Measurements from ENCODE around the gene FLNB. TPM values are rescaled to one million over a fixed set of nuclear protein-coding genes. Genes with fewer than 3 reads are reported as not detected.
A peak's percentile ranks its signal among the peaks of the same experiment; 100 is the strongest.

The FLNB gene
- total RNA-seq, 1 donor from 2014 or later, result 216 TPM

GRCh38 chr3:58148049-58148448, 139.8 kb downstream of the FLNB start:
- Mint-ChIP-seq H3K9me3 (ENCODE audit: unreplicated experiment) (no peaks in the 10 kb centered on the region), H3K27ac (ENCODE audit: unreplicated experiment) (no peak overlapping the region), H3K4me3 (ENCODE audit: unreplicated experiment) (peak overlapping the region; percentile 51), H3K4me1 (ENCODE audit: unreplicated experiment) (no peaks in the 10 kb centered on the region), H3K27me3 (ENCODE audit: unreplicated experiment) (peaks cover 2% of the 10 kb centered on the region), H3K36me3 (ENCODE audit: low read depth, unreplicated experiment) (peaks cover 73% of the 10 kb centered on the region)
- no peak for DNase-seq (ENCODE audit: low spot score)
- TF ChIP-seq CTCF (IDR thresholded peaks at IDR 0.05; ENCODE audit: unreplicated experiment), result no peak

- peaks cover 2% of the 10 kb centered on the region for H3K27me3 Mint-ChIP-seq (ENCODE audit: unreplicated experiment)
- TF ChIP-seq CTCF (IDR thresholded peaks at IDR 0.05; ENCODE audit: unreplicated experiment), result no peak
- no peaks in the 10 kb centered on the region for H3K4me1 Mint-ChIP-seq (ENCODE audit: unreplicated experiment)
These were observed 142.0 kb downstream of the FLNB start for GRCh38 chr3:58150130-58150809.

GRCh38 chr3:58150810-58151199, 142.6 kb downstream of the FLNB start:
- peaks cover 65% of the 10 kb centered on the region for H3K36me3 Mint-ChIP-seq (ENCODE audit: low read depth, unreplicated experiment)

More at GRCh38 chr3:58150130-58150809, 142.0 kb downstream of the FLNB start:
- Mint-ChIP-seq H3K9me3 (ENCODE audit: unreplicated experiment) (no peaks in the 10 kb centered on the region), H3K36me3 (ENCODE audit: low read depth, unreplicated experiment) (peaks cover 66% of the 10 kb centered on the region), H3K27ac (ENCODE audit: unreplicated experiment) (no peak overlapping the region), H3K4me3 (ENCODE audit: unreplicated experiment) (peak overlapping the region; percentile 47)
- no peak for DNase-seq (ENCODE audit: low spot score)

GRCh38 chr3:58151637-58152036, 143.4 kb downstream of the FLNB start:
- H3K36me3 Mint-ChIP-seq (ENCODE audit: low read depth, unreplicated experiment), result peaks cover 57% of the 10 kb centered on the region
- H3K4me3 Mint-ChIP-seq (ENCODE audit: unreplicated experiment), result peak overlapping the region; percentile 43
- no peak for TF ChIP-seq CTCF (IDR thresholded peaks at IDR 0.05; ENCODE audit: unreplicated experiment)
- DNase-seq (ENCODE audit: low spot score), result no peak
- H3K9me3 Mint-ChIP-seq (ENCODE audit: unreplicated experiment), result no peaks in the 10 kb centered on the region
- H3K27ac Mint-ChIP-seq (ENCODE audit: unreplicated experiment), result no peak overlapping the region
- H3K27me3 Mint-ChIP-seq (ENCODE audit: unreplicated experiment), result peaks cover 2% of the 10 kb centered on the region
- H3K4me1 Mint-ChIP-seq (ENCODE audit: unreplicated experiment), result no peaks in the 10 kb centered on the region

More at GRCh38 chr3:58150810-58151199, 142.6 kb downstream of the FLNB start:
- H3K4me1 Mint-ChIP-seq (ENCODE audit: unreplicated experiment), result no peaks in the 10 kb centered on the region
- H3K4me3 Mint-ChIP-seq (ENCODE audit: unreplicated experiment), result no peak overlapping the region
- H3K27ac Mint-ChIP-seq (ENCODE audit: unreplicated experiment), result no peak overlapping the region
- no peaks in the 10 kb centered on the region for H3K9me3 Mint-ChIP-seq (ENCODE audit: unreplicated experiment)
- no peak for TF ChIP-seq CTCF (IDR thresholded peaks at IDR 0.05; ENCODE audit: unreplicated experiment)
- DNase-seq (ENCODE audit: low spot score), result no peak
- peaks cover 2% of the 10 kb centered on the region for H3K27me3 Mint-ChIP-seq (ENCODE audit: unreplicated experiment)

- H3K4me3 Mint-ChIP-seq (ENCODE audit: unreplicated experiment), result peak overlapping the region; percentile 43
- peaks cover 2% of the 10 kb centered on the region for H3K27me3 Mint-ChIP-seq (ENCODE audit: unreplicated experiment)
- TF ChIP-seq CTCF (IDR thresholded peaks at IDR 0.05; ENCODE audit: unreplicated experiment), result no peak
- no peak overlapping the region for H3K27ac Mint-ChIP-seq (ENCODE audit: unreplicated experiment)
- H3K4me1 Mint-ChIP-seq (ENCODE audit: unreplicated experiment), result no peaks in the 10 kb centered on the region
- peaks cover 54% of the 10 kb centered on the region for H3K36me3 Mint-ChIP-seq (ENCODE audit: low read depth, unreplicated experiment)
- no peak for DNase-seq (ENCODE audit: low spot score)
- H3K9me3 Mint-ChIP-seq (ENCODE audit: unreplicated experiment), result no peaks in the 10 kb centered on the region
These were observed 144.2 kb downstream of the FLNB start for GRCh38 chr3:58152225-58153015.

Data from endothelial cell (in vitro differentiated cells).